ENCODE measurements around the gene EOLA2.
"Not testable (repeated sequence)": the region's sequence is repeated elsewhere in the genome, so short reads cannot be mapped to it uniquely, and the experiment has no call there.

The EOLA2 gene

GRCh38 chrX:149932150-149932549 lies 6.1 kb downstream of the EOLA2 start:
- not testable (repeated sequence) for FAIRE-seq

GRCh38 chrX:149931355-149931754 lies 6.9 kb downstream of the EOLA2 start:
- FAIRE-seq: not testable (repeated sequence)

GRCh38 chrX:149929400-149929799 lies 8.9 kb downstream of the EOLA2 start, which contains the start of gene HSFX4:
HSFX4 (plus strand) TSS chrX:149929573; CDS start chrX:149929645, 72 bp downstream.
- FAIRE-seq: not testable (repeated sequence)

GRCh38 chrX:149928635-149929034 lies 9.7 kb downstream of the EOLA2 start:
- FAIRE-seq: not testable (repeated sequence)

DNA sequence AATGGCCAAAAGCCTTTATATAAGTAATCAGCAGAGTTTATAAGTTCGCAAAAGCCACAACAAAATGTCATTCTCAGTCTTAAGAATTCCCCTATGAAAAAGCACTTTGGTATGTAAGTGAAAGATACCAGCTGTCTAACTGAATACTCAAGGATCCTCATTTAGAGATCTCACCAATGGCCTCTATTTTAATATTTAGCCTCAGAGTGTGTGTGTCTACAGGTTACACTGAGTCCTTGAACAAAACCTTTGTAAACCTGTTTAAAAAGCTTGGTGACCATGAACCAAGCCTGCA lies 10.4 kb downstream of the EOLA2 start:
- FAIRE-seq: not testable (repeated sequence)

- FAIRE-seq: not testable (repeated sequence)
Observed at GRCh38 chrX:149927245-149927963, 10.9 kb downstream of the EOLA2 start.

DNA sequence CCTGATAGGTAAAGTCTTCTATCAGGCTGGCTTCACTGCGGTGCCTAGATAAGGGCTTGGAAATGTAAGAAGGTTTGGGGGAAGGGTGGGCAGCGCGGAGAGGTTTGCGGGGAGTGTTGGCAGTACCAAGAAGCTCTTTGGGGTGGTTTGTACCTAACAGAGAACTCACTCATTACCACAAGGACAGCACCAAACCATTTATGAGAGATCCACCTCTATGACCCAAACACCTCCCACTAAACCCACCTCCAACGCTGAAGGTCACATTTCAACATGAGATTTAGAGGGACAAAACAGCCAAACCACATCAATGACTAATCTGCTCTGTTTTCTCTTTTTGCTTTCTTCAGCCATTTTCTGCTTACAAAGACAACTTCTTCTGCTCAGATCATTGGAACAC lies 13.9 kb downstream of the EOLA2 start:
- FAIRE-seq: not testable (repeated sequence)

DNA sequence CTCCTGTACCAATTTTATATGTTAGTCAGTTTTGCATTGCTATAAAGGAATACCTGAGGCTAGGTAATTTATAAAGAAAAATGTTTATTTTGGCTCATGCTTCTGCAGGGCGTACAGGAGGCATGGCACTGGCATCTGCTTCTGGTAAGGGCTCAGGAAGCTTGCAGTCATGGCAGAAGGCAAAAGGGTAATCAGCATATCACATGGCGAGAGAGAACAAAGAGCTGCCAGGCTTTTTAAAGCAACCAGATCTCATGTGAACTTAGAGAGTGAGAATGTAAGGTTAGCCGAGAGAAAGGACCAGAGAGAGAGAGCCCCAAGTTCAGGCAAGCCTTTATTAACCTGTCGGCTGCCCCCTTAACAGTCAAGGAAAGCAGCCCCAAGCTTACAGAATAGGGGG lies 14.5 kb downstream of the EOLA2 start:
- FAIRE-seq: not testable (repeated sequence)

- no peak for FAIRE-seq
Observed at GRCh38 chrX:149916745-149917392, 21.4 kb downstream of the EOLA2 start.

DNA sequence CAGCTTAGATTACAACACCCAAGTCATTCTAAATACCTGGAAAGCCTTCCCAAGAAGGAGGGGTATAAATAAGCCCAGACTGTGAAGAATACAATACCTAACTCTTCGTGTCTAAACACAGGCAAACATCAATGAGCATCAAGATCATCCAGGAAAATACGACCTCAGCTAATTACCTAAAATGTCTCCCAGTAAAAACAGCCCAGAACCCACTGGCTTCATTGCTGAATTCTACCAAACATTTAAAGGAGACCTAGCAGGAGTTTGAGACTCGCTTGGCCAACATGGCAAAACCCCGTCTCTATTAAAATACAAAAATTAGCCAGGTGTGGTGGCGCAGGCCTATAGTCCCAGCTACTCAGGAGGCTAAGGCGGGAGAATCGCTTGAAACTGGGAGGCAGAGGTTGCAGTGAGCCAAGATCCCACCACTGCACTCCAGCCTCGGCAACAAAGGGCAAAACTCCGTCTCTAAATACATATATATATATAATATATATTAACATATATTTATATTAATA lies 28.1 kb downstream of the EOLA2 start:
- FAIRE-seq: no peak

DNA sequence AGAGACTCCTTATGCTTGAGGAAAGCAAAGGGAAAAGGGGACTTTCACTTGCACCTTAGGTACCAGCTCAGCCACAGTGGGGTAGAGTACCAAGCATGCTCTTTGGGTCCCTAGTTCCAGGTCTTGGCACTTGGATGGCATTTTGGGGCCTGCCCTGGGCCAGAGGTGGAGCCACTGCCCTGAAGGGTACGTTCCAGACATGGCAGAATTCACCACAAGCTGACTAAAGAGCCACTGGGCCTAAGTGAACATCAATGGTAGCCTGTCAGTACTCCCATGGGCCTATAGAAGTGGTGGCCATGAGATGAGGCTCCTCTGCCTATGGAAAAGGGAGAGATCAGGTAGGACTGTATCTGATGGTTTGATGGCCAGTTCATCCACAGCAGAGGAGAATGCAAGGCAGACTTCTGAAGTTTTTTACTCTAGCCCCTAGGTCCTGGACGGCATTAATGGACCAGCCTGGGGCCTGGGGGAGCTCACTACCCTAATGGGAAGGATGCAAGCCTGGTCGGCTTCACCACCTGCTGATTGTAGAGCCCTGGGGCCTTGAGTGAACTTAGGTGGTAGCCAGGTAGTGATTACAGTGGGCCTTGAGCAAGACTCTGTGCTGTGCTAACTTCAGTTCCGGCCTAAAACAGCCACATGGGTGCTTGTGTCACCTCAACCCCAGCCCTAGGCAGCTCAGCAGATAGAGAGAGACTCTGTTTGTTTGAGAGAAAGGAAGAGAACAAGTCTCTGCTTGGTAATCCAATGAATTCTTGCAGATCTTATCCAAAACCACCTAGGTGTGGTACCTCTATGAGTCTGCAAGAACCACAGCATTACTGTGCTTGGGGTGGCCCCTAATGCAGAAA lies 28.7 kb downstream of the EOLA2 start:
- no peak for FAIRE-seq

DNA sequence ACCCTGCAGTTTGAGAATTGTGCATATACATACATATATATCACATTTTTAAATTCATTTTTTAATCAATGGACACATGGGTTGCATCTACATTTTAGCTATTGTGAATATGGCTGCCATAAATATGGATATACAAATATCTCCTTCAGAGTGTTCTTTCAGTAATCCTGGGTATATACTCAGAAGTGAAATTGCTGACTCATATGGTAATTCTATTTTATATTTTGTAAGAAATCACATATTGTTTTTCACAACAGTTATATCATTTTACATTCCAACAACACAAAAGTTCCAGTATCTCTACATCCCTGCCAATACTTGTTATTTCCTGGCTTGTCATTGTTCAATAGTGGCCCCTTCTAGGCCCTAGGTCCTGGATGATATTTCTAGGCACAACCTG lies 29.6 kb downstream of the EOLA2 start:
- FAIRE-seq: no peak

- FAIRE-seq: no peak
Observed at GRCh38 chrX:149908308-149908707, 30.0 kb downstream of the EOLA2 start.

- no peak for FAIRE-seq
Observed at GRCh38 chrX:149903889-149904748, 34.2 kb downstream of the EOLA2 start.

DNA sequence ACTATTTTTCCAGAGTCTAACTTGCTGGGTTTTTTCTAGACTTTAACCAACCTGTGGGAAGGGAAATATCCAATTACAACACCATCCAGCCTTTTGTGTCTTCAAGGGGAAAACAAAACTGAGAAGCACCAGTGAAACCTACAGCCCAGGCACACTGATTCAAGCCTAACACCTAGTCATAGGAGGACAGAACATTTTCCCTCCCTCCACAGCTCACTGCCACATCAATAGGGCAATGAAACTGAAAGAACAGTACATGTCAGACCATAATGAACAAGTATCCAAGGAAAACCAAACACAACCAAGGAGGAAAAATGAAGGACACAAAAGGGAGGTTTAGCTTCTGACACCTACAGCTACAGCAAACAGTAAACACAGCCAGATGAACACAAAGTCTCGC lies 39.7 kb downstream of the EOLA2 start:
- FAIRE-seq: no peak

DNA sequence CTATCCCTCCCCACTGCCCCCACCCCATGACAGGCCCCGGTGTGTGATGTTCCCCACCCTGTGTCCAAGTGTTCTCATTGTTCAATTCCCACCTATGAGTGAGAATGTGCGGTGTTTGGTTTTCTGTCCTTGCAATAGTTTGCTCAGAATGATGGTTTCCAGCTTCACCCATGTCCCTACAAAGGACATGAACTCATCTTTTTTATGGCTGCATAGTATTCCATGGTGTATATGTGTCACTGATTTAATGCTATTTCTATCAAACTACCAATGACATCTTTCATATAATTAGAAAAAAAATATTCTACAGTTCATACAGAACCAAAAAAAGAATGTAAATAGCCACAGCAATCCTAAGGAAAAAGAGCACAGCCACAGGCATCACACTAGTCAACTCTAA lies 47.5 kb downstream of the EOLA2 start:
- FAIRE-seq: not testable (repeated sequence)

Measured in islet of Langerhans (tissue), 1 donor.